ENCODE measurements around the gene ANKH.

The ANKH gene

GRCh38 chr5:14695152-14695551 is 176.4 kb downstream of the ANKH start:
- no peak overlapping the region for H3K27ac ChIP-seq
- H3K4me1 ChIP-seq, result peaks cover 0 to 34% (median 19%) of the 10 kb centered on the region in 4 donors
- peaks cover 31 to 57% (median 45%) of the 10 kb centered on the region in 3 donors for H3K36me3 ChIP-seq
- no peak for TF ChIP-seq CTCF (IDR thresholded peaks at IDR 0.05)
- H3K27me3 ChIP-seq, result no peaks in the 10 kb centered on the region
- no peak overlapping the region for H3K4me3 ChIP-seq
- DNase-seq, result no peak
- intact Hi-C loops (cut with DNase I; ENCODE audit: low total_unique reads), result no loop called here
- H3K9me3 ChIP-seq, result peaks cover 0 to 5% (median 0%) of the 10 kb centered on the region in 3 donors

- H3K36me3 ChIP-seq, result peaks cover 45 to 59% (median 59%) of the 10 kb centered on the region in 3 donors
- no peak for TF ChIP-seq CTCF (IDR thresholded peaks at IDR 0.05)
Observed at GRCh38 chr5:14693070-14693469, 178.5 kb downstream of the ANKH start.

GRCh38 chr5:14687023-14687665 is 184.4 kb downstream of the ANKH start:
- peaks cover 0 to 24% (median 10%) of the 10 kb centered on the region in 4 donors for H3K4me1 ChIP-seq
- H3K27ac ChIP-seq, result peak overlapping the region; percentile 38 to 40
- DNase-seq, result no peak
- TF ChIP-seq CTCF (IDR thresholded peaks at IDR 0.05), result peak; percentile 34 to 51
- H3K4me3 ChIP-seq, result no peak overlapping the region
- H3K9me3 ChIP-seq, result peaks cover 0 to 5% (median 0%) of the 10 kb centered on the region in 3 donors
- H3K27me3 ChIP-seq, result no peaks in the 10 kb centered on the region
- peaks cover 39 to 64% (median 61%) of the 10 kb centered on the region in 3 donors for H3K36me3 ChIP-seq
- intact Hi-C loops (cut with DNase I; ENCODE audit: low total_unique reads), result loop anchor here (5.0 kb wide), 1 partner anchor 315 kb away; no protein-coding TSS in a partner anchor

More at GRCh38 chr5:14693070-14693469, 178.5 kb downstream of the ANKH start:
- H3K9me3 ChIP-seq, result peaks cover 0 to 5% (median 0%) of the 10 kb centered on the region in 3 donors
- H3K4me3 ChIP-seq, result no peak overlapping the region
- intact Hi-C loops (cut with DNase I; ENCODE audit: low total_unique reads), result no loop called here
- no peaks in the 10 kb centered on the region for H3K27me3 ChIP-seq
- H3K27ac ChIP-seq, result no peak overlapping the region
- no peak for DNase-seq
- peaks cover 0 to 13% (median 7%) of the 10 kb centered on the region in 4 donors for H3K4me1 ChIP-seq

GRCh38 chr5:14686517-14686916 is 185.1 kb downstream of the ANKH start:
- Histone ChIP-seq H3K4me1 (peaks cover 0 to 24% (median 10%) of the 10 kb centered on the region in 4 donors), H3K9me3 (peaks cover 0 to 5% (median 0%) of the 10 kb centered on the region in 3 donors), H3K36me3 (peaks cover 43 to 67% (median 64%) of the 10 kb centered on the region in 3 donors), H3K4me3 (no peak overlapping the region), H3K27ac (peak overlapping the region; percentile 38 to 40), H3K27me3 (no peaks in the 10 kb centered on the region)
- intact Hi-C loops (cut with DNase I; ENCODE audit: low total_unique reads), result loop anchor here (5.0 kb wide), 1 partner anchor 316 kb away; no protein-coding TSS in a partner anchor
- no peak for TF ChIP-seq CTCF (IDR thresholded peaks at IDR 0.05)
- no peak for DNase-seq

GRCh38 chr5:14685757-14686156 is 185.8 kb downstream of the ANKH start:
- peak; percentile 67 to 75 for TF ChIP-seq CTCF (IDR thresholded peaks at IDR 0.05)
- Histone ChIP-seq H3K36me3 (peaks cover 45 to 66% (median 65%) of the 10 kb centered on the region in 3 donors), H3K27me3 (no peaks in the 10 kb centered on the region), H3K4me3 (no peak overlapping the region), H3K4me1 (peaks cover 0 to 24% (median 10%) of the 10 kb centered on the region in 4 donors), H3K27ac (peak overlapping the region in 1 of 2 donors; percentile 40), H3K9me3 (peaks cover 0 to 4% (median 0%) of the 10 kb centered on the region in 3 donors)
- intact Hi-C loops (cut with DNase I; ENCODE audit: low total_unique reads), result loop anchor here (5.0 kb wide), 1 partner anchor 317 kb away; no protein-coding TSS in a partner anchor
- no peak for DNase-seq
